ENCODE measurements around the gene ABI1. TPM values are rescaled to one million over a fixed set of nuclear protein-coding genes. Genes with fewer than 3 reads are reported as not detected.
A peak's percentile ranks its signal among the peaks of the same experiment; 100 is the strongest.

ABI1 gene
- total RNA-seq, 2 donors from 2014 or later, result 40.6 to 42.2 TPM

GRCh38 chr10:26809973-26810372 is 50.8 kb downstream of the ABI1 start:
- 100% methylated on average over 1 of the region's 1 CpG; no CpG with 5 or more reads in 1 of the 2 experiments for WGBS, 2 experiments (ENCODE audit: insufficient coverage in 1 of 2, insufficient read length in 1 of 2)
- TF ChIP-seq CTCF (conservative IDR thresholded peaks at IDR 0.05), result no peak
- peaks cover 25% of the 10 kb centered on the region for H3K36me3 Mint-ChIP-seq (ENCODE audit: low read depth)
- Histone ChIP-seq H3K9me3 (ENCODE audit: control insufficient read depth, low read length) (no peaks in the 10 kb centered on the region), H3K9ac (ENCODE audit: extremely low read depth, low read length, poor library complexity, severe bottlenecking) (no peak overlapping the region), H3K27ac (ENCODE audit: low read depth, low read length) (no peak overlapping the region), H3K27me3 (ENCODE audit: control insufficient read depth, insufficient read depth, low read length, poor library complexity, severe bottlenecking) (no peaks in the 10 kb centered on the region), H3K4me3 (ENCODE audit: low read length) (no peak overlapping the region), H3K36me3 (ENCODE audit: control insufficient read depth, insufficient read depth, low read length) (no peaks in the 10 kb centered on the region), H3K4me1 (ENCODE audit: control insufficient read depth, insufficient read depth, low read length) (no peaks in the 10 kb centered on the region)
- DNase-seq, result no peak
- no peak overlapping the region for H3K4me3 Mint-ChIP-seq
- H3K4me1 Mint-ChIP-seq, result peaks cover 13% of the 10 kb centered on the region
- no peaks in the 10 kb centered on the region for H3K27me3 Mint-ChIP-seq (ENCODE audit: insufficient read depth)
- no peak overlapping the region for H3K27ac Mint-ChIP-seq
- no peaks in the 10 kb centered on the region for H3K9me3 Mint-ChIP-seq

- H3K27ac Mint-ChIP-seq, result peak overlapping the region; percentile 54
These were observed 53.2 kb downstream of the ABI1 start for GRCh38 chr10:26807532-26807931.

GRCh38 chr10:26806557-26806956 is 54.2 kb downstream of the ABI1 start:
- no peak overlapping the region for H3K9ac ChIP-seq (ENCODE audit: extremely low read depth, low read length, poor library complexity, severe bottlenecking)

More at GRCh38 chr10:26807532-26807931, 53.2 kb downstream of the ABI1 start:
- DNase-seq, result no peak
- Mint-ChIP-seq H3K27me3 (ENCODE audit: insufficient read depth) (no peaks in the 10 kb centered on the region), H3K4me3 (no peak overlapping the region), H3K36me3 (ENCODE audit: low read depth) (peaks cover 19% of the 10 kb centered on the region), H3K4me1 (peaks cover 36% of the 10 kb centered on the region), H3K9me3 (no peaks in the 10 kb centered on the region)
- Histone ChIP-seq H3K4me1 (ENCODE audit: control insufficient read depth, insufficient read depth, low read length) (peaks cover 7% of the 10 kb centered on the region), H3K36me3 (ENCODE audit: control insufficient read depth, insufficient read depth, low read length) (no peaks in the 10 kb centered on the region), H3K27me3 (ENCODE audit: control insufficient read depth, insufficient read depth, low read length, poor library complexity, severe bottlenecking) (no peaks in the 10 kb centered on the region), H3K9me3 (ENCODE audit: control insufficient read depth, low read length) (no peaks in the 10 kb centered on the region), H3K4me3 (ENCODE audit: low read length) (no peak overlapping the region), H3K9ac (ENCODE audit: extremely low read depth, low read length, poor library complexity, severe bottlenecking) (no peak overlapping the region), H3K27ac (ENCODE audit: low read depth, low read length) (no peak overlapping the region)
- WGBS, 2 experiments (ENCODE audit: insufficient coverage in 1 of 2, insufficient read length in 1 of 2), result 94 to 100% methylated on average over 4 of the region's 4 CpGs
- TF ChIP-seq CTCF (conservative IDR thresholded peaks at IDR 0.05), result no peak

More at GRCh38 chr10:26806557-26806956, 54.2 kb downstream of the ABI1 start:
- Histone ChIP-seq H3K9me3 (ENCODE audit: control insufficient read depth, low read length) (no peaks in the 10 kb centered on the region), H3K4me3 (ENCODE audit: low read length) (no peak overlapping the region), H3K27ac (ENCODE audit: low read depth, low read length) (no peak overlapping the region), H3K27me3 (ENCODE audit: control insufficient read depth, insufficient read depth, low read length, poor library complexity, severe bottlenecking) (no peaks in the 10 kb centered on the region), H3K4me1 (ENCODE audit: control insufficient read depth, insufficient read depth, low read length) (peaks cover 10% of the 10 kb centered on the region), H3K36me3 (ENCODE audit: control insufficient read depth, insufficient read depth, low read length) (no peaks in the 10 kb centered on the region)
- no peak for TF ChIP-seq CTCF (conservative IDR thresholded peaks at IDR 0.05)
- Mint-ChIP-seq H3K27ac (no peak overlapping the region), H3K9me3 (no peaks in the 10 kb centered on the region), H3K36me3 (ENCODE audit: low read depth) (peaks cover 10% of the 10 kb centered on the region), H3K4me1 (peaks cover 40% of the 10 kb centered on the region), H3K4me3 (no peak overlapping the region), H3K27me3 (ENCODE audit: insufficient read depth) (no peaks in the 10 kb centered on the region)
- DNase-seq, result no peak
- WGBS, 2 experiments (ENCODE audit: insufficient coverage in 1 of 2, insufficient read length in 1 of 2), result 87 to 100% methylated on average over 1 of the region's 1 CpG

All from endodermal cell (in vitro differentiated cells).